Left forelimb (tissue), 1 donor: Measurements from ENCODE around the gene C2CD5.
"Not testable (repeated sequence)": the region's sequence is repeated elsewhere in the genome, so short reads cannot be mapped to it uniquely, and the experiment has no call there.

Experiments
- DNase-seq: peaks from one replicate; pipeline ENCODE4 v3.0.0-alpha.2; 2018; ENCODE audit warnings: low spot score

The C2CD5 gene, protein sequence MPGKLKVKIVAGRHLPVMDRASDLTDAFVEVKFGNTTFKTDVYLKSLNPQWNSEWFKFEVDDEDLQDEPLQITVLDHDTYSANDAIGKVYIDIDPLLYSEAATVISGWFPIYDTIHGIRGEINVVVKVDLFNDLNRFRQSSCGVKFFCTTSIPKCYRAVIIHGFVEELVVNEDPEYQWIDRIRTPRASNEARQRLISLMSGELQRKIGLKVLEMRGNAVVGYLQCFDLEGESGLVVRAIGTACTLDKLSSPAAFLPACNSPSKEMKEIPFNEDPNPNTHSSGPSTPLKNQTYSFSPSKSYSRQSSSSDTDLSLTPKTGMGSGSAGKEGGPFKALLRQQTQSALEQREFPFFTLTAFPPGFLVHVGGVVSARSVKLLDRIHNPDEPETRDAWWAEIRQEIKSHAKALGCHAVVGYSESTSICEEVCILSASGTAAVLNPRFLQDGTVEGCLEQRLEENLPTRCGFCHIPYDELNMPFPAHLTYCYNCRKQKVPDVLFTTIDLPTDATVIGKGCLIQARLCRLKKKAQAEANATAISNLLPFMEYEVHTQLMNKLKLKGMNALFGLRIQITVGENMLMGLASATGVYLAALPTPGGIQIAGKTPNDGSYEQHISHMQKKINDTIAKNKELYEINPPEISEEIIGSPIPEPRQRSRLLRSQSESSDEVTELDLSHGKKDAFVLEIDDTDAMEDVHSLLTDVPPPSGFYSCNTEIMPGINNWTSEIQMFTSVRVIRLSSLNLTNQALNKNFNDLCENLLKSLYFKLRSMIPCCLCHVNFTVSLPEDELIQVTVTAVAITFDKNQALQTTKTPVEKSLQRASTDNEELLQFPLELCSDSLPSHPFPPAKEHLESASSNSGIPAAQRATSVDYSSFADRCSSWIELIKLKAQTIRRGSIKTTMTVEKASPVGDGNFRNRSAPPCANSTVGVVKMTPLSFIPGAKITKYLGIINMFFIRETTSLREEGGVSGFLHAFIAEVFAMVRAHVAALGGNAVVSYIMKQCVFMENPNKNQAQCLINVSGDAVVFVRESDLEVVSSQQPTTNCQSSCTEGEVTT

DNA sequence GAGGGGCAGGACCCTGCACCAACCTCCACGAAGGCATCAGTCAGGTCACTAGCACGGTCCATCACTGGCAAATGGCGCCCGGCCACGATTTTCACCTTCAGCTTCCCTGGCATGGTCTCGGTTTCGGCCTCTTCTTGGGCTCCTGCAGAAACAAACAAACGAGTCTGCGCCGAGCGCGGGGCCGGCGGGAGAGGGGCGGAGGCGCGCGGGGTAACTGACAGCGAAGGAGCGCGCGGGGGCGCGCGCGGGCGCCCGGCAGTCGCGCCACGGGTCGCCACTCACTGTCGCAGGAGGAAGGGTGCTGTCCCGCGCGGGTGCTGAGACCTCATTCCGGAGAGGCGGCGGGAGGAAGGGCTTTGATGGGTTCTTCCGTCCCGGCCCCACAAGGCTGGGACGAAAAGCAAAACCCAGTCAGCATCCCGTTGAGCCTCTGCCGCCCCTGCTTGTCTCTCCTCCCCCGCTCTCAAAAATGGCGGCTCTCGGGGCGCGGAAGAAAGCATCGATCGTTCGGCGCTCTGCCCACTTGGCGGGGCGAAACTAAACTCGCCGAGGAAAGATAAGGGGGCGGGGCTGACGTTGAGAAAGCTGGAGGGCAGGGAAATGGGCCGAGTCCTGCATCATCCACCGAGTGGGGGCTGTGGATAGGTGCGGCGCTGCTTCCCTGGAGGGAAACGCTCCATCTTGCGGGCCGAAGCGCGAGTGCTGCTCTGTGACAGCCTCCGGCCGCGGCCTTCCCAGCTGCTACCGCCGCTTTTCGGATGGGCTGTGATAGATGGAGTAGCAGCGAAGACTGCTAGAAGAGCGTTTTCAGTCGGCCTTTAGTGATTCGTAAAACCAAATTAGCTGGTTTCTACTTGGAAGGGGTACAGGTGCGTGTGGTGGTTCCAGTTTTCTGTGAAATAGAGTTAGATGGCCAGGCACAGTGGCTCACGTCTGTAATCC lies at the start of gene C2CD5:
Gene C2CD5, minus strand, starts transcription at position 505 of the 942 bp plus-strand sequence. Its CDS starts 392 bp downstream, at position 113.
- peak; percentile 98 for DNase-seq

DNA sequence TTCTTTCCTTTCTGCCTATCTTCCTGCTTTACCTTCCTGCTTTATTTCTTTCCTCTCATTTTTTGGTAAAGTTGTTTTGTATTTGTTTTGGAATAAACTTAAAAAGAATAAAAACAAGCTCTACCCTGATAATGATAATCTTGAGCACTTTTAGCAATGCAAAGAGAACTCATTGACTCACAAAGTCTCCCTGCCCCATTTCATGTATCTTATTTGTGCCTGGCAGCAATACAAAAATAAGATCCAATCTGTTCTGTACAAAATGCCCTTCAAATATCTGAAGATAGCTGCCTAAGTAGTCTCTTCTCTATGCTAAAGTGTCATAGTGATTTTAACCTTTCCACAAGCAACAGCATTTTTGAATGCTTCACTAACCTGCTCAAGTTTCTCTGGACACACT lies 49.5 kb upstream of the C2CD5 start:
- DNase-seq, result no peak

DNA sequence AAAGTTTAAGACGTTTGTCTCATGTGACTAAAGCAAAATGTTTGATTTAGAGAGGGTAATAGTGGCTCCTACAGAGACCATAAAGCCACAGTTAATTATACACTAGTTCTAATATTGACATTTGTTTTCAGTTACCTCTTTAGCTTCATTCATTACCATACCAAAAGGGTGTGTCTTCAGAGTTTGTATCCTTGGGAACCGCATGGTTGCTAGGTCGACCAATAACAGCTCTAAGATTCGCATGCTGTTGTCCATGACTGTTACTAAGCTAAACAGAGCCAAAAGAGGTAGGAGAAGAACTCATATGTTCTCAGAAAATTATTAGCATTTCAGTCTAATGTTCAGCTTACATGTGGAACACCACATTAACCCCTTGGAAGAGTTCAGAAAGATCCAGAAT lies 44.5 kb upstream of the C2CD5 start:
- no peak for DNase-seq

DNA sequence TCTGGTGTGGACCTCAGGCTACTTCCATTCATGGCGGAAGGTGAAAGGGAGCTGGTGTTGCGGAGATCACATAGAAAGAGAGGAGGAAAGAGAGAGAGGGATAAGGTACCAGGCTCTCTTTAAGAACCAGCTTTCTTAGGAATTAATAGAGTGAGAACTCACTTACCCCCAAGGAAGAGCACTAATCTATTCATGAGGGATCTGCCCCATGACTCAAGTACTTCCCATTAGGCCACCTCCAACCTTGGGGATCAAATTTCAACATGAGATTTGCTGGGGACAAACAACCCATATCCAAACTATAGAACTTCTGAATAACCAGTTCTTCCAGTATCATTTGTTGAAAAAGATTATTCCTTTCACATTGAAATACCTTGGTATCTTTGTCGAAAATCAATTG lies 34.0 kb upstream of the C2CD5 start:
- no peak for DNase-seq

DNA sequence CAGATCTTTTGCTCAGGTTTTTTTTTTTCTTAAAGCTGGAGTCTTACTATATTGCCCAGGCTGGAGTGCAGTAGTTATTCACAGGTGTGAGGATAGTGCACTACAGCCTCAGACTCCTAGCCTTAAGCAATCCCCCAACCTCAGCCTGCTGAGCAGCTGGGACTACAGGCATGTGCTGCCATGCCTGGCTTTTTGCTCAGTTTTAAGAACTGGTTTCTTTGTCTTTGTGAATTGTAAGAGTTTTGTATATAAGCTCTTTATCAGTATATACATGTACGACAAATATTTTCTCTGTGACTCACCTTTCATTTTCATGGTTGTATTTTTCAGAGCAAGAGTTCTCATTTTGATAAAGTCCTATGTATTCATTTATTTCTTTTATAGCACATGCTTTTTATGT lies 33.3 kb upstream of the C2CD5 start:
- DNase-seq, result no peak

DNA sequence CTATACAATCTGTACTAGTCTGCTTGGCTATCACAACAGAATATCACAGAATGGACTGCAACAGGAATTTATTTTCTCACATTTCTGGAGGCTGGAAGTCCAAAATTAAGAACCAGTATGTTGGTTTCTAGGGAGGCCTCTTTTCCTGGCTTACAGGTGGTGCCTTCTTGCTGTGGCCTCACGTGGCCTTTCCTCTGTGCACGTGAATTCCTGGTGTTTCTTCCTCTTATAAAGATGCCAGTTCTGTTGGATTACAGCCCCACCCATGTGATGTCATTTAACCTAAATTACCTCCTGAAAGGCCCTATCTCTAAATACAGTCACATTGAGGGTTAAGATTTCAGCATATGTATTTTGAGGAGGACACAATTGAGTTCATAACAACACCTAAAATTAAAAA lies 32.1 kb upstream of the C2CD5 start:
- DNase-seq, result no peak

DNA sequence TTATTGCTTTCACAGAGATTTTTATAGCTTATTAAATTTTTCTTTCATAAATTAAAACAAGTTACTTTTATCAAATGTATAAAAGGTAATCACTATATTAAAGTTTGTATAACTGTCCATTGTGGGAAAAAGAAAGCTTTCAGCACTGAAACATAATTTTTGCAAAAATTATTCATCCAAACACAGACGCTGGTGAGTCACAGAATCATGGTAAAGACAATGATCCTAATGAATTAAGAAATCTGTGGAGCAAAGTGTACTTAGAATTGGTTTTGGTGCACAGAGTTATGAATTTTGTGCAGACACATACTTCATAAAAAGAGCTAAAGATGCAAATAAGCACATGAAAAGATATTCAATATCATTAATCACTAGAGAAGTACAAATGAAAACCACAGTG lies 31.7 kb upstream of the C2CD5 start:
- no peak for DNase-seq

DNA sequence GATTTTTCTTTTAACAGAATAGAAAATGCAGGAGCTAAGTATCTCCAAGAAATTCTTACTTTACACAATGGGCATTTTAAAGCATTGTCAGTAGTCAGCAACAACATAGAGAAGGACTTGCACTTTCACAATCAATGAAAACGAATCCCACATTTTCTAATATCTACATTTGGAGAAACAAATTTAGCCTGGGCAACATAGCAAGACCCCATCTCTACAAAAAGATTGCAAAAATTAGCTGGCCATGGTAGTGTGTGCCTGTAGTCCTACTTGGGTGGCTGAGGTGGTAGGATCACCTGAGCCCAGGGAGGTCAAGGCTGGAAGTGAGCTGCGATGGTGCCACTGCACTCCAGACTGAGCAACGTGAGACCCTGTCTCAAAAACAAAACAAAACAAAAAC lies 30.6 kb upstream of the C2CD5 start:
- no peak for DNase-seq

DNA sequence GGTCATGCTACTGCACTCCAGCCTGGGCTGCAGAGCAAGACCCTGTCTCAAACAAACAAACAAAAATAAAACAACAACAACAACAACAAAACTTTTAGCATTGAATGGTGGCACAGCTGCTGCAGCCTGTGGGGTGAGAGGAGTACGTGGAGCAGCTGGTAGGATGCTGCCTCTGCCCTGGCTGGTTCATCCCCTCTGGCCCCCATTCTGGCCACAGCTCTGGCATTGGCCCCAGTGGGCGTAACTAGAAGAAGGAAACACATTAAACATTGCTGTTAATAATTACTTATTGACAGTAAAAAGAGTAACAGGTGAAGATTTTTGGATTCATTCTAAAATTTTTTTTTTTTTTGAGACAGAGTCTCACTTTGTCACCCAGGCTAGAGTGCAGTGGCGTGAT lies 28.8 kb upstream of the C2CD5 start:
- DNase-seq, result no peak

DNA sequence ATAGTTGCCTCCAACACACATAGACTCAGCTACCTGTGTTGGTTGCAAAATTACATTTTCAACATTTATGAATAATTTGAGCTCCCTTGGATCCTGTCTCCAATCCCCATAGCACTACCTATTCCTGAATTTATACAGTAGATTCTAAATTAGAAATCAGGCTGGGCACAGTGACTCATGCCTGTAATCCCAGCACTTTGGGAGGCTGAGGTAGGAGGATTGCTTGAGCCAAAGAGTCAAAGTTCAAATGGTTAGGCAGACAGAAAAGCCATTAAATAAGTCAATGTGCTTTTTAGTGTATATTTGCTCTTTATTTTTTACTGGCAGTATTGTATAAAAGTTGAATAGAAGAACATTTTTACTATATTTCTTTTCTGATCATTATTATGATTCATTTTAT lies 24.9 kb upstream of the C2CD5 start:
- DNase-seq, result no peak

DNA sequence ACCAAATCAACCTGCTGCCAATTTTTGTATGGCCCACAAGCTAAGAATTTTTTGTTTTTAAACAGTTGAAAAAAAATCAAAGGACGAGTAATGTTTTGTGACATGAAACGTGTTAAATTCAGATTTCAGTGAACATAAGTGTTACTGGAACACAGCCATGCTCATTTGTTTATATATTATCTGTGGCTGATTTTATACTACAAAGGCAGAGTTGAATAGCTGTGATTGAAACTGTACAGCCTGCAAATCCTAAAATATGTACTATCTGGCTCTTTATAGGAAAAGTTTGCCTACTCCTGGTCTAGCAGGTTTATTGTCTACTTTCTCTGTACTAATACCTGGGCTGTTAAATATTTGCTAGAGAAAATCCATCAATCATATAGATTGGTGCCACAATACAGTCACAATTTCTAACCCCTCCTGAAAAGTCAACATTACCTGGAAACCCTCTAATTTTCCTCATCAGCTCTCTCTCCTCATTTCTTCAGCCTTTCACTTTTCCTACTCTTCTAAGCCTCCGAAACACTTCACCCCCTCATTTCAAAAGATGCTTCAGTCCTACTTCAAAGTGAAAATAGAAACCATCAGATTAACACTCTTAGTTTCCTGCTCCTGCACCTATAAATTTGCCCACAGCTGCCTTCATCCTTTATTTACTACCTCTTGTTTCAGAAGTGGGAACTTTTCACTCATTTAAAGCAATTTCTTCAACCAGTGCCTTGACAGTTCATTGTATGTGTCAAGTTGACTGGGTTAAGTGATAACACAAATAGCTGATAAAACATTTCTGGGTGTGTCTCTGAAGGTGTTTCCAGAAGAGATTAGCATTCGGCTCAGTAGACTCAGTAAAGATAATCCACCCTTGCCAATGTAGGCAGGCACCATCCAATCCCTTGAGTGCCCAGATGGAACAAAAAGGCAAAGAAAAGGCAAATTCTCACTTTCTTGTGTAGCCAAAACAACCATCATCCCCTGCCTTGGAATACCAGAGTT lies 18.0 kb upstream of the C2CD5 start:
- no peak for DNase-seq

DNA sequence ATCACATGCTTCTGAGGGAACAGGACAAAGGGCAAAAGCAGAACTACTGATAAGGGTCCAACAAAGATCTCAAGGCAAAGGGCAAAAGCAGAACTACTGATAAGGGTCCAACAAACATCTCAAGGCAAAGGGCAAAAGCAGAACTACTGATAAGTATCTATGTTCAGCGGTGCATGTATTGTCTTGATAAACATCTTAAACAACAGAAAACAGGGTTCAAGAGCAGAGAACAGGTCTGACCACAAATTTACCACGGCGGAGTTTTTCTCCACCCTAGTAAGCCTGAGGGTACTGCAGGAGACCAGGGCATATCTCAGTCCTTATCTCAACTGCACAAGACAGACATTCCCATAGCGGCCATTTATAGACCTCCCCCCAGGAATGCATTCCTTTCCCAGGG lies 10.4 kb upstream of the C2CD5 start:
- not testable (repeated sequence) for DNase-seq

DNA sequence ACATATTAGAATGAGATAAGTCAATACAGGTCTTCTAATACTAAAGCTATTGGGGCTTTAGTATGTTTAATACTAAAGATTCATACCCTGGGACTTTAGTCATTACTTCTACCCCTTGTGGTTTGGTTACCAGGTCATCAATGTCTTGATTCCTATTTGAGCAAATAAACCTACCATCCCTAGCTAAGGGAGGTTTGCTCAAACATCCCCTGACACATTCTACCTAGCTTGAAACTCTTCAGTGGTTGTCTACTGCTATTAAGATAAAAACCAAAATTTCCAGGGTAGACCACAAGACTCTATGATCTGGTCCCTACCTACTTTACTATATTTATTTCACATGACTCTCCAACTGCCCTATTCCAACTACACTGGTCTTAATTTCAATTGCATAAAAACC lies 7.3 kb upstream of the C2CD5 start:
- DNase-seq, result no peak

DNA sequence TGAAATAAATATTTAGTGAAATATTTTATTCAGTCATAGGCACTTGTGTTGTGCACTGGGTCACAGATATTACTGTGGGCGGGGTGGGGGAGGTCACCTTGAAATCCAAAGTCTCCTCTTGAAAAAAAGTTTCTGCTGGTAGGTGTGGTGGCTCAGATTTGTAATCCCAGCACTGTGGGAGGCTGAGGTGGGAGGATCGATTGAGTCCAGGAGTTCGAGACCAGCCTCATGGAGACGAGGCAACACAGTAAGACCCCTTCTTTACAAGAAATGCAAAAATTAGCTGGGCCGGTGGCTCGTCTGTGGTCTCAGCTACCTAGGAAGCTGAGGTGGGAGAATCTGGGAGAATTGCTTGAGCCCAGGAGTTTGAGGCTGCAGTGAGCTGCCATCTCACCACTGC lies 913 bp upstream of the C2CD5 start:
- DNase-seq, result no peak

DNA sequence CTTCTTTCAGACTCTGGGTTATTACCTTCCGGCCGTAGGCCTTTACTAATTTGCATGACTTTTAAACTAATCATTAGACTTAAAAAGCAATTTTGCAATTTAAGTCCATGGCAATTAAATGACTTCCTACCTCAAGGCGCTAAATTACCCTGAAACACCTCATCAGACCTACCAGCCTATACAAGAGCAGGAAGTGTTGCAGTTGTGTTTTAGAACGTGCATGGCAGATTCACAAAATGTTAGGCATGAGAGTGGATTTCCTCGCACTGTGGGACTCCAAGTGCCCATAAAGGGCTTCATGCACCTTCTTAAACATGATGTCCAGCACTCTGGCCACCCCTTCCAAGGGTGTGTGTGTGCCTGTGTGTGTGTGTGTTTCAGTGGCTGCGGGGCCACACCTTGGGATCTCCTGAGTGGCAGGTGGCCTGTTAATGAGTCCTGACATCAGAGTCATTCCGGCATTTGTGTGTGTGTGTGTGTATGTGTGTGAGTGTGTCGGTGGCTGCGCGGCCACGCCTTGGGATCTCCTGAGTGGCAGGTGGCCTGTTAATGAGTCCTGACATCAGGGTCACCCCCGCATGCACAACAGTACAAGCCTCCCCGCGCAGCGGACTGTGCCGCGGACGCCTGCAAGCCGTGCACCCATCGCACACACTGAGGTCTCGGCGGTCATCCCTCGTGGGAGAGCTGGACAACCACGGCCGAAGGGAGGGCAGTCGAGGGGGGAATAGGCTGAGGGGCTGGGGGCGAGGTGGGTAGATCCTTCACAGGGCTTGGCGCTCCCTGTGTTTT lies 900 bp downstream of the C2CD5 start:
- no peak for DNase-seq

DNA sequence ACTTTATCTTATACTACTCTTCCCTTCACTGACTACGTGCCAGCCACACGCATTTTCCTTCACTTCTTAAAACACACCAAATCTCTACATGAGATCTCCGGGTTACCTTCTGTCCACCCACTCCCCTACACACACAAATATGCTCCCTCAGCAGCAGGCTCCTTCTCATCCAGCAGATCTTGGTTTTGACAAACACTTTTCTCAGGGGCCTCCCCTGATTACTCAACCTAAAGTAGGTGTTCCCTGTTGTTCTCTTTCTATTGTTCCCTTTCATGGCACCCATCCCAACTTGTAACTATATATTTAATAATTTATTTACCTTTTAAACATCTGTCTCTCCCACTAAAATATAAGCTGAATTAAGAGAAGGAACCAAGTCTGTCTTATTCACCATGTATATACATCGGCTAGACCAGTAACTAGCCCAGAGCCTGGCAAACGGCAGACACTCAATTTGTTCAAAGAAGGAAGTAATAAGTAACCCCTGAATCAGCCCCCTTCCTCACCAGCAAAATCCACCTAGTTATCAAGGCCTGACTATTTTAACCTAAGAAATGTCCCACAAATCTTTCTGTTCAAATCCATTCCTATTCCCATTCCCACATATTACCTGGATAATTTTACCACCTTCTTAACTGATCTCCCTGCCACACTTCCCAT lies 2.7 kb downstream of the C2CD5 start:
- DNase-seq, result no peak

DNA sequence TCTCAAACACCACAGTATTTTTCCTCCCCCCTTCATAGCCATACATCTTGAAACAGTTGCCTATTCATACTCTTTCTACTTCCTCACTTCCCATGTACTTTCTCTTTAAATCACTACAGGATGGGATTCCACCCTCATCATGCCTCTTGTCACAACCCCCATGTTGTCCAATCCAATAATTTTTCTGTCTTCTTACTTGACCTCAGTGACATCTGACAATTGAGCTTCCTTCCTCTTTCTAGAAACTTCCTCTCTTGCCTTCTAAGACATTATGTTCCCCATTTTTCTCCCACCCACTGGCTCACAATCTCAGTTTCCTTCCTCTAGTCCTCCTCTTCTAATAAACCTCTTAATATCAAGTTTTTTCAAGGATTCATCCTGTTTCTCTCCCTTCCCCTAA lies 5.3 kb downstream of the C2CD5 start:
- DNase-seq, result no peak

DNA sequence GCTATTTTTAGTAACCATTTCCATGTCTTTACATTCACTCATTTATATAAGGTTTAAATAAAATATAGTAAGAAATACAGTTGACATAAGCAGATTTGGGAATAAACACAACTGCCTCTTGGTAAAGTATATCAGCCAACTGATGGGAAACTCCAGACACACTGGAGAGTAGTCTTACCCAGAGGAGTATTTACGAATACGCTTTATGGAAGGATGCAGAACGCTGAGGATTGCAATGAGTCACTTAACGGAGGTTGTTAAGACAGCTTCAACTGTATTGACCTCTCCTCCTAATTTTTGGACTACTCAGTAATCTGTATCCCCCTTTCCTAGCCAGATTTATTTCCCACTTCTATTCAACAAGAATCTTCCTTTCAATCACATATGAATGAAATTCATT lies 6.0 kb downstream of the C2CD5 start:
- no peak for DNase-seq

DNA sequence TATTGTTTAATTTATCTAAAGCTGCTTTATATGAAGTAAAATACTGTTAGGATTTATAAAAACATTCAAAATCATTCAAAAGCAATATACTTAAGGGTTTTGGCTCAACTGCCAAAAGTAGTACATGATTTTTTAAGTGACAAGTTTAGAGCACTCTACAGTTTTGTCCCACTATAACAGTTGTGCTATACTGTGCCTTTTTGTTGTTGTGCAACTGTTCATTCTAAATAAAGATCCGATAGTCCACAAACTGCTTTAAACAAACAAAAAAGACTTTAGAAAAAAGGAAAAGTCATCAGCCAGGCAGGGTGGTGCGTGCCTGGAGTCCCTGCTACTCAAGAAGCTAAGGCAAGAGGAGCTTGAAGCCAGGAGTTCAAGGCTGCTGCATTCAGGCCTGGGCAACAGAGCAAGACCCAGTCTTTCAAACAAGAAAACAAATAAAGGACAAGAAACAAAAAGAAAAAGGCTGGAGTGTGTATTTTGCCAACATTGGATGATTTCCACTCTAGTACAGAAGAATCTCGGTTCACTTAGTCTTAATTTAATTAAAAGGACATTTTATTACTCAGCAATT lies 7.3 kb downstream of the C2CD5 start:
- DNase-seq, result no peak
